Dermis blood vessel endothelial cell (primary cell): ENCODE data around the gene SURF4. TPM values are rescaled to one million over a fixed set of nuclear protein-coding genes. Genes with fewer than 3 reads are reported as not detected.
"Not testable (repeated sequence)": the region's sequence is repeated elsewhere in the genome, so short reads cannot be mapped to it uniquely, and the experiment has no call there.

Experiments used
- DNase-seq: peaks from one replicate; pipeline ENCODE4 v3.0.0; 2010
- total RNA-seq: library from RNA; depleted of rRNA; stranded (reverse); fragments of >200 nt; gene quantifications from 2 replicates; pipeline ENCODE4 v1.2.3, GENCODE V29; 2014

SURF4 gene
- total RNA-seq, 1 donor from 2014 or later, result 370 TPM

DNA sequence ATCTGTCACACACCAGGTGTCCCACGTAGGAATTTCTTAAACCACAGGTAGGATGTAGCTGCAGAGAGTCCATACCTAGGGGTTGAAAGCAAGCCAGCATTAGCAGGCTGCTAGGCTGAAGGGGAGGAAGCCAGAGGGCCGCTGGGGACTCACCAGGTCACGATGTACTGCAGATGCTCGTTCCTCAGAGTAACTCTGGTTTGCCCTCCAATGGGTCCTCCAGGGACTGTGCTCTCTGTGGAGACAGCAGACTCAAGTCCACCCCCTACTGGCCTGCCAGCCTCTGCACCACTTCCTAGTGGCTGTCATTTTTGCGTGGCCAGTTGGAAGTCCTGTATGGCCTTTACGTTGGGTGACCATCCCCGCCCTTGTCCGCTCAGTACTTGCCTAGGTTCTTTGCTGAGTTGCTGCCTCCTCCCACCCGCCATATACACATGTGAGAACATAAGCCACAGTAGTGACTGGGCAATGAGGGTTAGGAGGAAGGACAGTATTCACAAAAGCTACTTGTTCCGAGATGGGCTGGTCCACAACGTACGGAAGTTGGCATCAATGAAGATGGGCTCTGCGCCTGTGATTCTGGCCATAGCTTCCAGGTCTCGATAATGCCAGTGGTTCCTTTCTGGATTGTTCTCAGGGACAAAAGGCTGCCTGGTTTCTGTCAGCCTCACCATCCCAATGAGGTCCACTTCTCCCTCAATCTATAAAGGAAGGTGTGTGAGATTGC is 23.8 kb downstream of the SURF4 start:
- peak; percentile 76 for DNase-seq

DNA sequence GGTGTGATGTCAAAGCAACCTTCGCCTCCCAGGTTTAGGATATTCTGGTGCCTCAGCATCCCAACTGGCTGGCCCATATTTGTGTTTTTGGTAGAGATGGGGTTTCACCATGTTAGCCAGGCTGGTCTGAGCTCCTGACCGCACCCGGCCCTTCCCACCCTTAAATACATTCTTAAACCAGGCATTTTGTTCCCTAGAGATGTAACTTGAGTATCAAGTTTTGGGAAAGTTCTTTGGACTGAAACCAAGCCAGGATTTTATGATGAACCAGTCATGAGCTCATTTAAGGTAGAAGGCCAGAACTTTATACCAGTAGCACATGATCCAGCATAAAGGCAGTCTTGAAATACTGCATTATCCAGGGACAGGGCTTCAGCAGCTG is 24.3 kb downstream of the SURF4 start:
- no peak for DNase-seq

DNA sequence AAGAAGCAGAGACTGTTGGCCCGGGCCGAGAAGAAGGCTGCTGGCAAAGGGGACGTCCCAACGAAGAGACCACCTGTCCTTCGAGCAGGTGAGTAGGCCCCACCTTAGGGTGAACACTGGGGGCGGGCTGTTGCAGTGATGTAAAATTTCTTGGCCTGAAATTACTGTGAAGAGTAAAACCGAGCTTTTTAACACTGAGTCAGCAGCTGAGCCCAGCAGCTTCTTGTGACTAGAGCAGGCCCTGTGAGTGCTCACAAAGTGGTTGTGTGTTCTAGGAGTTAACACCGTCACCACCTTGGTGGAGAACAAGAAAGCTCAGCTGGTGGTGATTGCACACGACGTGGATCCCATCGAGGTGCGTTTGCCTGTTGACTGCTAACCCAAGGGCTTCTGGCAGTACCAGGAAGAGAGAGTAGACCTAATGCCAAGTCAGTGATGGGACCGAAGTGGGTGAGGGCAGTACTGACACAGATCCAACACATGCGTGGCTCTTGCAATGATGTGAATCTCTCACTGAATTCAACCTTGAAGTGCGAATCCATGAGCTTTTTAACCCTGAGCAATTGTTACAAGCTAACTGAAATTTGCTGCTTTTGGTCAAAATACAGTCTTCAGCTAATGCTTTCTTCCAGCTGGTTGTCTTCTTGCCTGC is 25.8 kb downstream of the SURF4 start:
- no peak for DNase-seq

DNA sequence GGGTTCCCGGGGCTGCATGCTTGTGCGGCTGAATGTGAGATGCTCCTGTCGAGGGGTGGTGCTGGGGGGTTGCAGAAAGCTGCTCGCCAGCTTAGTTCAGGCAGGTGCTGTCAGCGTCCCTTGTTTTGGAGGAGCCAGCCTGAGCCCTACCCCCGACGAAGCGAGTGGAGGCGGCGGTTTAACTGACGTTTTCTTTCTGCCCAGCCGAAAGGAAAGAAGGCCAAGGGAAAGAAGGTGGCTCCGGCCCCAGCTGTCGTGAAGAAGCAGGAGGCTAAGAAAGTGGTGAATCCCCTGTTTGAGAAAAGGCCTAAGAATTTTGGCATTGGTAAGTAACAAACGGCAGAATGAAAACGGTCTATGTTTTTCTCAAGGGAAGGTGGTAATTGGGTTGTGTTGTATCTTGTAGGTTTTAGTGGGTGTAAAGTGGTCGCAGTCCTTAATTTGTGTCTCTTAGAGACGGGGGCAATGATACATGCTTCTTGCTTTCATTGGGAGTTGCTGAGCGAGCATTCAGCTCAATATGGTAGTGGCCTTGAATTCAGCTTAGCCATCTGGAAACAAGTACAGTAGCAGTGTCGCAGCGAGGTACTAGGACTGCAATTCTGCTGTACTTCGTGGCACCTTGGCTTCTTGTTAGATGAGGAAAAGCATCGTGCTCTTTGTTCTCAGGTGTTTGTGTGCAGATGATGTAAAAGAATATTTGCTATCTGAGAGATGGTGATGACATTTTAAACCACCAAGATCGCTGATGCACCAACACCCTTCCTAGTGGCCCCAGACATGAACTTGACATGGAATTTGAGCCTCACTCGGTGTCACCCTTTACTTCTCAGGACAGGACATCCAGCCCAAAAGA is 26.9 kb downstream of the SURF4 start:
- DNase-seq, result peak; percentile 11

DNA sequence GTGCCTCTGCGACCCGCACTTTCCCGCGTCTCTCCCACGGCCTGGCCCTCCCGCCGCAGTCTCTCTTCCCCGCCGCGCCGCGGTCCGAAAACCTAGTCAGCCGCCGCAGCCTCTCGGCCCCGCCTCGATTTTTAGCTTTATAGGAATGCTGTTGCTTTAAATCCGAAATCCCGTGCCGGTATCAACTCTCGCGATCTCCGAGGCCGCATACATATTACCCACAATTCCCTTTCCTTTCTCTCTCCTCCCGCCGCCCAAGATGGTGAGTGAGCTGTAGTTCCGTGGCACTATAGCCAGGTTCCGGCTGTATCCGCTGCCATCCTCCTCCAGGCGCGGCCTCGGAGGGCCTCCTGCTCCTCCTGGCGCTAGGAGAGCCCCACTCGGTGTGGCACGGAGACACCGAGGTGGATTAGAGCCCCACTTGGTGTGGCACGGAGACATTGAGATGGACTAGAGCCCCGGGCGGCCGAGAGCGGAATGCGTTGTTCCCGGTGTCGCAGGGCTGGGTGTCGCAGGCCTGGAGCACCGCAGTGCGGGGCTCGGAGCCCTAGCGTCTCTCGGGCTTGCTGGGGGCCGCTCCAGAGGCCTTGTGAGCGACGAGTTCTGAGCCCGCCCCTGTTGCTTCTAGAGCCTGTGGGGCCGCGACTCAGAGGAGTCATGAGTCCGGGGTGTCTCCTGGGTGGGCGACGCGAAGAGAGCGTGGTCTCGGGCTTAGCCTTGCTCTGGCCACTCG is 27.7 kb downstream of the SURF4 start, which contains the start of the genes MED22 and RPL7A:
Gene MED22 (minus strand): TSS at position 147 of the 733 bp plus-strand sequence. CDS start 1,469 bp downstream, outside the sequence.
Gene RPL7A (plus strand): TSS at position 234 of the 733 bp plus-strand sequence. CDS start 26 bp downstream, at position 260.
- DNase-seq, result peak; percentile 97

DNA sequence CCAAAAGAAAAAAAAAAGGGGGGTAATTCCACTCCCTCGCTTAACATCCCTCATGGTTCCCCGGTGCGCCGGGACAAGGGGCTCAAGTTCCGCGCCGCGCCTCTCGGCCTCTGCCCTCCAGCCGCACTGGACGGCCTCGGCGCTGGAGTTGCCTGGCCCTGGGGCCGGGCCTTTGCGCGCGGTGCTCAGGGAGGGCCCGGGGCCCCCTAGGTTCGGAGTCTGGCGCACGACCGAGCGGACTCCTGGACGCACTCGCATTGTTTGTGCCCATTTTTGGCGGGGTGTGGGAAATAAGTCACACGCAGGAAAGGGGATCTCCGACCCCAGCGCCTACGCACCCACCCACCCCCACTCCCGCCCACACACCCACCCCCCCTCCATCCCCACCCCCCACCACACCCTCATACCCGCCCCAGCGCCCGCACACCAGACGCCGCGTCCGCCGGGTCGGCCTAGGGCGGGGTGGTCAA is 28.3 kb downstream of the SURF4 start:
- peak; percentile 51 for DNase-seq

DNA sequence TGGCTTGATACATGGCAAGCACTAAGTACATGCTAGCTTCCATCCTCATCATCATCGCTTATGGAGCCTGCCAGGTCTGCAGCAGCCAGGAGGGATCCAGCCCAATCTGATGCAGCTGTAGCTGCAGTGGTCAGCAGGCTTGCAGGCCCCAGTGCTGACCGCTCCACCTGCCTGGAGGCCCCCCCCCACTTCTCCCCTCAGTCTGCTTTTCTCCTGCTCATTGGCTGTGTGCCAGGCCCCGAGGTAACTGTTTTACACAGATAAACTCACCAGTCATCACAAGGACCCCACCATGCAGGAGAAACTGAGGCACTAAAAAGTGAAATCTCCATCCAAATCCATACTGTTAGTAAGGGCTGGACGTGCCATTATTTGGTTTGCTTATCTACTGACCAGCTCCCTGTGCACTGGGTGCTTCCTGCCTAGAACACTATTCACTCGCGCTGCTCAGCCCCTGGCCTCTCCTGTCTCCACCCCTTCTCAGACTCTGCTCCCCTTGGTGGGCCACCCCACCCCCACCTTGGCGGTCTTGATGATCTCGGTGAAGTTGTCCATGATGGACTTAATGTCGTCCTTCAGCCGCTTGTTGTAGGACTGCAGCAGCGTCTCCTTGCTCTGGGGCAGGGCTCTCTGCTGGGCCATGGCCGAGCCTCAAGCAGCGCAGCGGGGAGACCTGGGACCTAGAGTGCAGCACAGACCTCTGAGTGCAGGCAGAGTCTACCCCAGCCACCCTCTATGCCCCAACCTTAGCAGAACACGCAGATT is 29.7 kb downstream of the SURF4 start:
- DNase-seq, result no peak

DNA sequence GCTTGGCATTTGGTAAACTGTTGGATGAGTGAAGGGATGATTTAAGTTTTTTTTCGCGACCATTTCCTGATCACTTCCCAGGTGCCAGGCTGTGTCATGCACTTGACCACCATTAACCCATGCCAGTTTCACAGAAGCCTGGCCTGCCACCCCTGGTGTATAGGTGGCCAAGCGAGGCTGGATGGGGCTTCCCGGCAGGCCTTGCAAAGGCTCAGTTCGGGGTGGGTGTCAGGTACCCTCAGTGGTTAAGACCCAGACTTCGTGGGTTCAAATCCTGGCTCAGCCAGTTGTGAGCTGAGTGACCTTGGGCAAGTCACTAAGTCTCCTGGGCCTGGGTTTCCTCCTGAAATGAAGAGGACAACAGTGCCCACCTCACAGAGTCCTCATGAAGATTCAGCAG is 30.3 kb downstream of the SURF4 start:
- DNase-seq, result no peak

DNA sequence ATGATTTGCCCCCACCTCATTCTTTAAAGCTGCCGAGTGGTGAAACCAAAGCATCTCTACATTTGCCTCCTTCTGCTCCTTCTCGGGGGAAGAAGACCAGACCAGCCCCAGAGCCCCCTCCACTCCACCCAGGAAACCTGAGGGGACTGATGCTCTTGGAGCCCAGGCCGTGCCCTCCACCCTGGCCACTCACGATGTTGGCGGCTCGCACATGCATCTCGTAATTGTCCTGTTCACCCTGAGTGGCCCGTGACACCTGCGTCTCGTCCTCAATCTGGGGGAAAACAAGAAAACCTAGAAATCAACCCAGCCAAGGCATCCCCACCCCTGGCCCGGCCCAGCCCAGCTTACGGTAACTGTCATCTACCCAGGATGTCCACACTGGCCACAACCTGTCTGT is 30.9 kb downstream of the SURF4 start:
- DNase-seq, result no peak

DNA sequence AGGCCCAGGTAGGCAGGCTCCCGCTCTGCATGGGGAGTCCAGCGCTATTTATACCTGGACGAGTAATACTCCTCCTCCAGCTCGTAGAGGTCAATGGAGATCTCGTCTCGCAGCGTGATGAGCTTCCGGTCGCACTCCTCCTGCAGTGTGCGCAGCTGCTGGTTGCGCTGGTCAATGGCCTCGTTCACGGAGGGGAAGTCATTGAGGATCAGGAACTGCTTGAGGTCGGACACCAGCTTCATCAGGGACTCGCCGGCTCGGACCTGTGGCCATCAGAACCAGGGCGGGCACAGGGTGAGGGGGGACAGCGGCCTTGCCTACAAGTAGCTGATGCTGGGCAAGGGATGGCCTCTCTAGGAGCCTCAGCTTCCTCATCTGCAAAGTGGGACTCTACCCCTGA is 31.8 kb downstream of the SURF4 start:
- DNase-seq, result no peak

DNA sequence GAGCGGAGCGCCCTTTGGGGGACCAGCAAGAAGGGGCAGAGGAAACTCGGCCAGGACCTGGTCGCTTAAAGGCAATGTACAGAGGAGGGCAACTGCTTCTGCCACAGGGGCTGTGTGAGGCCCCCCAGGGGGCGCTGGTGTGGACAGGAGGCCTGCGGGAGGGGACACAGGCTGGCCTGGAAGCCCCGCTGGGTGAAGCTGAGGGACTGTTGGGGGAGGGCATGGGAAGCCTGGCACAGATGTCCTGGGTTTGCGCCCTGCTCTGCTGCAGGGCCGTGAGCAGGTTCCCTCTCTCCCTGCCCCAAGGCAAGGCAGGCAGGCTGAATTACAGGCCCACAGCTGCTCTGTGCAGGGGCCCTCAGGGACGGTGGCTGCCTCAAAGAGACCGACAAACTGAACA is 33.3 kb downstream of the SURF4 start:
- peak; percentile 30 for DNase-seq

DNA sequence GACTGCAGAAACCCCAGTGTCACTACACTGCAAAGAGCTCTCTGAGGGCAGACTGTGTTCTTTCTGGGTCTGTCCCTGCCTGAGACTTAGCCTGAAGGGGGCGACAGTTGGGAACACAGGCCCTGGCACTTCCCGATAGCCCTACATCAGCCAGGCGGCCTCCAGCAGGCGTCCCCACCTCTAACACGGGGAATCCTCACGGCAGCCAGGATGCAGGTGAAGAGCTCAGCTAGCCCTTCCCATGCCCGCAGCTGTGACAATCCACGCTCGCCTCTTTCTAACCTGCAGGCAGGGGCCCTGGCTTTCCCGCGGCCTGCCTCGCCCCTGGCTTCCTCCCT is 33.8 kb downstream of the SURF4 start:
- DNase-seq, result peak; percentile 19

DNA sequence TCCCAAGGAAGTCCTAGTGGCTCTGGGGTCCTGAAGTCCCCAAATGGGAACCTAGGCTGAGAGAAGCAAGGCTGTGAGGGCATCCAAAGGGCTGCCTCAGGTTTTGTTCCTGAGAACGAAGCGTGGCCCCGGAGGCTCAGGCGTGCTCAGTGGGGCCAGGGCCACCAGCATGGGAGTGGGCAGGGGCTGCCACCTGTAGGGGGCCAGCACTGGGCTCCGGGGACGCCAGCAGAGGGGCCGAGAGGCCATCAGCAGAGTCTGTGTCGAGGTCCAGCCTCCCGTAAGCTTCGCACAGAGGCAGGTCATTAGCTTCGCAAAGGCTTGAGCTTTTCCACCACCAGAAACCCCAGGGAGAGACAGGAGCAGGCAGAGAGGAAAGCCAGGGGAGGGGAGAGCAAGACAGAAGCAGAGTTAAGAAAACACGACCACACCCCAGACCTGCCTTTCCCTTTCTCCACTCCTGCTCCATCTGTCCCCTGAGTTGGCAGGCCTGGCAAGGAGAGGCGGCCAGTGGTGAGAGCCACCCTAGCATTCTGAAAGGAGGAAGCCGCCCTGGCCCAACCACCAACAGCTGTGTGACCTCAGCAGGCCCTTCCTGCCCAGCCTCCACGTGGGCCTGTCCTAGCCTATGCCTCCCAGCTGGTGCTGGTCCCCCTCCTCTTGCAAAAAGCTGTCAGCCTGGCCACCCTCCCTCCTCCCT is 34.3 kb downstream of the SURF4 start:
- DNase-seq, result no peak

DNA sequence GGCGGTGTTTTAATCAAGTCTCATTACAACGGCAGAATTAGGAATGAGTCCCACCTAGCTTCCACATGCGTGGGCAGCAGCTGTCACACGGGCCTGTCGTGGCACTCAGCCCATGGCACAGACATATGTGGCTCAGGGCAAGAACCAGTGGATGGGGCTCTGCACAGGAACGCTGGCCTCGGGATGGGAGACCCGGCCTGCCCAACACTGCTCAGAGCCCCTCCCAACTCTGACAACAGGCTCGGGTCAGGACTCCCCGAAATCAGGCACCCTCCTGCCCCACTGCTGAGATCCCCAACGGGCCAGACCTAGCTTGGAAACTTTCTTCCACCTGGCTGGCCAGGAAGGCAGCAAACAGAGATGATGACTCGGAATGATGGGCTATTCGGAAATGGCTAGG is 34.9 kb downstream of the SURF4 start:
- DNase-seq, result no peak

DNA sequence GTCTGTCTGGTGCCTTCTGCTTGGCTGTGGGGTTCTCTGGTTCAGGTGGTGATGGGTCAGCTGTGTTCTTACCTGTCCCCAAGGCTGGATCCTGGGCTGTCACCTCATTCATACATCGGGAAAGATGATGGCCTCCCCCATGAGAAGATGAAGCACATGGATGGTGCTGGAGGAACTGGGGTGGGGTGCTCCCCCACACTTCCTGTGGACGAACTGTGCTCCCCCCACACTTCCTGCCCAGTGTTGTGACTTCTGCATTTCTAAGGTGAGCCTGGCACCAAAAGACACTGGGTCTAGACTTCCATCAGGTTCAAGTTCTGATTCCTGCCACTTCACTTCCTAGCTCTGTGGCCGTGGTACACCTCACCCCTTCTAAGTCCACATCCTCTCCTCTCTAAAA is 35.6 kb downstream of the SURF4 start:
- DNase-seq, result no peak

DNA sequence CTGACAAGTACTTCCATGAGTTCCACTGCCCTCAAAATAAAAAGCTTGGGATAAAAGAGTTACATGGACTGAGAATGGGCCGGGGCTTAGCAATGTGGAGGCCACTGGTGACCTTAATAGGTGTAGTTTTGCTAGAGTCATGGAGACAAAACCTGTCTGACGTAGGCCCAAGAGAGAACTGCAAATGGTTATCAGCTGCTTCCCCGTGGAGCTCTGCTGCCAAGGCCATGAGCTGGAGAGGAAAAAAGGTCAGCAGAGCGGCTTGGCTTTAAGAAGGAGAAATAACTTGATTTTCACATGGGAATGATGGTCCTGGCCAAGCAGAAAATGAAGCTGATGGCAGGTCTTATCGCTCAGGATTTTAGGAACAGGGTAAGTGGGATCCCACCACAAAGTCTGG is 36.2 kb downstream of the SURF4 start:
- no peak for DNase-seq

DNA sequence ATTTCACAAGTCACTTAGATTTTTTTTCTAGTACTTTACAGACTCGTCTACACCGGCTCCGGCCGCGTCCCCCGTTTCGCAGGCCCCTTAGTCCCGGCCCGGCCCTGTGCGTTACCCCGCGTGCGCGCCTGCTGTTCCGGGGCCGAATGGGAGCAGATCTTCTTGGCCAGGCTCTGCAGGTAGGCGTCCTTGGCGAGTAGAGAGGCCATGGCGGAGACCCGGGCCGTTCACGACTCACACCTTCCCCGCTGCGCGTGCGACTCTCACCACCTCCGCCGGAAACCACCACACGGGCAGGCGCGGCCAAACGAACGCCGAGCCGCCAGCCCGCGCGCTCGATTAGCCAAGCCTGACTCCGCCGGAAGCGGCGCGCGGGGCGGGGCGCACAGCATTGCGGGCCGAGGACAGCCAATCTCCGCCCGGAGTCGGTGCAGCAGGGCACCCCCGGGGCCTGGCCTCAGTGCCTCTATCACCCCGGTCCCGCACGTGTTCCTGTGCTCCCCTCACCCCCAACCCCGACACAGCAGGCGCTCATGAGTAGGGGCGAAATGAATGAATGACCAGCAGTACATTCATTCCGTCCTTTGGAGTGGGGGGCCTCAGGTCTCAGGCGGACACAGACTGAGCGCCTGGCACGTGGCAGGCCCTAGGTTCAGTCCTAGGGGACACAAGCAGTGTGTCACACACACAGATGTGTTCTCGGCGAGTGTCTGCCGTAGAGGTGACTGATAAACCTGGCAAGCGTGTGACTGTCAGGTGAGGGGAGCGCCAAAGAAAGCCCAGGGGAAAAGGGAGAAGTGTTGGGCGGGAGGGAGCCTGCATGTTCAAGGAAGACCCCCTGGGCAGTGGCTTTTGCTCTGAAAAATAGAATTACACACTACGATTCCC is 39.7 kb downstream of the SURF4 start, which contains the start of gene SURF6:
Gene SURF6 (minus strand): TSS at position 265 of the 888 bp plus-strand sequence. CDS start 56 bp downstream, at position 209.
- peak; percentile 94 for DNase-seq

DNA sequence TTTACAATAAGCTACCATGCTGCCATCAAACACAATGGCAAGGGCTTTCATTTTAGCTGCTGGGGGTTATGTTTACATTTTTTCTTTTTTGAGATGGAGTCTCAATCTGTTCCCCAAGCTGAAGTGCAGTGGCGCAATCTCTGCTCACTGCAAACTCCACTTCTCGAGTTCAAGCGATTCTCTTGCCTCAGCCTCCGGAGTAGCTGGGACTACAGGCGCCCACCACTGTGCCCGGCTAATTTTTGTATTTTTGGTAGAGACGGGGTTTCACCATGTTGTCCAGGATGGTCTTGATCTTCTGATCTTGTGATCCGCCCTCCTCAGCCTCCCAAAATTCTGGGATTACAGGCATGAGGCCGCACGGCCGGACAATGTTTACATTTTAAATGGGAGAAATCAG is 41.0 kb downstream of the SURF4 start:
- DNase-seq, result not testable (repeated sequence)

DNA sequence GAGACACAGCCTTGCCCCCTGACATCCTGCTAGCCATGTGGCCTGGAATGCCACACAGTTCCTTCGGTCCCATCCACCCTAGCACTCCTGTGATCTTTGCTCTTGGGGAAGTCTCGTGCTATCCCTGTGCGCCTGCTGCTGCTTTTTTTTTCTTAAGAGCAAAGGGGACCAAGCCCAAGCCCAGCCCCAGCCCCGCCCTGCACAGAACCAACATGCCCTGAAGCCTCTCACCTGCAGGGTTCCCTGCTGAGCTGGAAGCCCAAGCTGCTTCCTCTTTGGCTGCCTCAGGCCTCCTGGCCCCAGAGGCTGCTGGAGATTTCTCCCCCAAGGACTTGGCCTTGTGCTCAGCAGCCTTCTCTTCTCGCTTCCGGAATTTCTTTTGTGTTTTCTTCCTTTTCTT is 41.7 kb downstream of the SURF4 start:
- no peak for DNase-seq

DNA sequence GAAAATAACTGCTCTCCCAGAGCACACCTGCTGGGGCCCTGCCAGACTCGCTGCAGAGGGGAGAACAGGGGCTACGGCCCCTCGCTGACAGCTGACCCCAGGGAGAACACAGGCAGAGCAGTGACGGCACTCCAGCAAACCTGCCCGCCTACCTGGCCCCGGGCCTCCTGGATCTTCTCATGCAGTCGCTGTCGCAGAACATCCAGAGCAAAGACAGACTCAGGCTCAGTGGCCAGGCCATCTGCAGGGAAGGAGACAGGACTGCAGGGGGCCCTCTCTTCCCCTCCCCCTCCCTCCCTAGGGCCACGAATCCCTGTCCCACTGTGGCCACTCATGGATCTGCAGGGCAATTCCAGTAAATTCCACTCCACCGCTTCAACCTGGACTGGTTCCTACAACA is 42.3 kb downstream of the SURF4 start:
- no peak for DNase-seq
